EL (cell line): Measurements from ENCODE around the gene RGS6.
A peak's percentile ranks its signal among the peaks of the same experiment; 100 is the strongest.
"Not testable (repeated sequence)": the region's sequence is repeated elsewhere in the genome, so short reads cannot be mapped to it uniquely, and the experiment has no call there.

ENCODE experiments used
- DNase-seq: peaks from one replicate; pipeline ENCODE4 v3.0.0-alpha.2; 2016

Gene RGS6

DNA sequence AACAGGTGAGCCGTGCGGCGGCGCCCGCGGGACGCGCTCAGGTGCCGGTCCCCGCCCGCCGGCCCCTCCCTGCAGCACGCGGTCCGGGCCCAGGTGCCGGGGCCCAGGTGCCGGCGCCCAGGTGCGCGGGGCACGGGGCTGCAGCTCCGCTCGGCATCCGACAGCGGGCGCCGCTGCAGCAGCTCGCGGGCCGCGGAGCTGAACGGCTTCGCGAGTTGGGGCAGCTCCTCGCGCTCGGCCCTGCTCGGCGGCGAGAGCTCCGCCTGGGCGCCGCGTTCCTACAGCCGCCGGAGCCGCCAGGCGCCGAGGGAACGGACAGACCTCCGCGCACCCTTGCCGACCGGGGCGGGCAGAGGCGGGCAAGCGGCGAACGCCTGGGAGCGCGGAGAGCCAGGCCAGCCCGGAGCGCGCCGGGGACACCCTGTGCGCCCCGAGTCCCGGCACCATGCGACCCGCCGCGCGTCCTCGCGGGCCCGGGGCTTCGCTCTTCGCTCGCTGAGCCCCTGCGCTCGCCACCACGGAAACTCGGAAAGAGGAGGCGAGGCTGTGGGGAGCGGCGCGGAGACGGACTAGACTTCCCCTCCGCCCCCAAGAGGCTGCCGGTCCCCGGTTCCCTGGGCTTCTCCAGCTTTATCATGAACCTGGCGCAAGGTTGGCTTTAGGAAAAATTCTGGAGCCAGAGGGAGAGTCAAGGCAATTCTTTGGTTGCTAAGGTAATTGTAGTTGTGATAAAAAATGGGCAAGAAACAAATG lies at the start of gene RGS6:
RGS6 (plus strand) TSS at position 201 of the 753 bp plus-strand sequence.
- DNase-seq, result peak; percentile 6

DNA sequence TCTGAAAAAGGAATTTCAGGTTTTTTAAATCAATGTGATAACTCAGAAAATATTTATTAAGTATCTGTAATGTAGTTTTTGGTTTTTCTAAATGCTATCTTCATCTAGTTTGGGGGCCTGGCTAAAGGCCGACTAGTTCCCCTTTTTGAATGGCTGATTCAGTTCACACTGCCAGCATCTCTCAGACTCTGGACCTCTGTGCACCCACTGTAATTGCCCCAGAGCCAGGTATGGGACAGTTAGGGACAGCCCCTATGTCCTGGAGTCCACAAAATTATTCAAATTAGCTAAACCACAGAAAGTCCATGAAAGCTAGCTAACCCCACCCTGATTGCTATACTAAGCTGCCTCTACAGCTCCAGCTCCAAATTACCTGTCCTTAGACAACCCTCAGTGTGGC lies 49.1 kb upstream of the RGS6 start:
- no peak for DNase-seq

DNA sequence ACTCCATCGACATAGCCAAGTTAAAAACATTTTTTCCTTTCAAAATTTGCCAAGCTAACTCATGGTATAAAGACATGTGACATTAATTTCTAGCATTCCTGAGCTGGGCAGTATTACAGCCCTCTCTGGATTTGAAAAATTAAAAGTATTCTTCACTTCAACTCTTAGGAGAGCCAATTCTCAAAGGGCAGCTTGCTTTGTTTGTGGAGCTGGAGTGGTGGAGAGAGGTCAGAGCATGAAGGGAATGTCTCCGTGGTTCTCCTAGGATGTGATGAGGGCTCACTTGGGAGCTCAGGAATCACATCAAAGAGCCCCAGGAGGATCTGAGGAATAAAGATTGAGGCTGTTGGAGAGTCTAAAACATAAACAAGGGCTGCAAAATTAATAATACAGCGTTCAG lies 46.9 kb upstream of the RGS6 start:
- no peak for DNase-seq

DNA sequence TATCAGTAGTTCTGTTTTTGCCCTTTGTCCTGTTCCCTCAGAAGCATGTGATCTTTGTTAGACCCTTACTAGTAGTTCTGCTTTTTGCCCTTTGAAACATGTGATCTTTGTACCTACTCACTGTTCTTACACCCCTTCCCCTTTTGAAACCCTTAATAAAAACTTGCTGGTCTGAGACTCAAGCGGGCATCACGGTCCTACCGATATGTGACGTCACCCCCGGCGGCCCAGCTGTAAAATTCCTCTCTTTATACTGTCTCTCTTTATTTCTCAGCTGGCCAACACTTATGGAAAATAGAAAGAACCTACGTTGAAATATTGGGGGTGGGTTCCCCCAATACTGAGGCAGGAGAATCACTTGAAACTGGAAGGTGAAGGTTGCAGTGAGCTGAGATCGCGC lies 44.4 kb upstream of the RGS6 start:
- not testable (repeated sequence) for DNase-seq

DNA sequence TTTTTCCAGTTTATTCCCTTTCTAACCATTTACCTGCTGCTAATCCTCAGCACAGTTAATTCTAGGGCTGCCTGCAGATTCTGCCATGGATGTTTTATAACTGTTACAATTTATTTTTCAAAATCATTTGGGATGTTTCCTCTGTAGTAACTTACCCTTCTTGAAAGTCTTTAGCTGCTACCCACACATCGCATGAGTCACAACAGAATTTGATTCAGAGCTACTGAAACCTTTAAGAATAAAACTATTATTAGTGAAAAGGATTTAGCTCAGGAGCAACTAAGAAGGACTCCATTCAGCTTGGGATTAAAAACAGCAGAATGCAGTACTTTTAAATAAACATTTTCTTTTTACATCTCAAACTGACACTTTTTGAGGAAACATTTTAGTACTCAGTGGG lies 41.7 kb upstream of the RGS6 start:
- no peak for DNase-seq

DNA sequence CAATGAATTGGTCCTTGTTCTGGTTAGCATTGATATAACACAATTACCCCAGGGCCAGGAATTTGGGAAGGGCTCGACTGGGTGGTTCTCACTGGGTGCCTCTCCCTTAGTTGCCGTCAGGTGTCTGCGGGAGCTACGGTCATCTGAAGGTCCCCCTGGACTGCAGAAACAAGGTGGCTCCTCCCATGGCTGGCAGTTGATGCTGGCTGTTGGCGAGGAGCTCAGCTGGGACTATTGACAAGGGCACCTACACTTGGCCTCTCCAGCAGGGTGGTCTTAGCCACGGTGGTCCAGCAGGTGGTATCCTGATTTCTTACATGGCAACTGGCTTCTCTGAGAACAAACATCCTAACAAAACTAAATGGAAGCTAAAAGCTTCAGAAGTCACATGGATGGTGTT lies 41.0 kb upstream of the RGS6 start:
- DNase-seq, result no peak

DNA sequence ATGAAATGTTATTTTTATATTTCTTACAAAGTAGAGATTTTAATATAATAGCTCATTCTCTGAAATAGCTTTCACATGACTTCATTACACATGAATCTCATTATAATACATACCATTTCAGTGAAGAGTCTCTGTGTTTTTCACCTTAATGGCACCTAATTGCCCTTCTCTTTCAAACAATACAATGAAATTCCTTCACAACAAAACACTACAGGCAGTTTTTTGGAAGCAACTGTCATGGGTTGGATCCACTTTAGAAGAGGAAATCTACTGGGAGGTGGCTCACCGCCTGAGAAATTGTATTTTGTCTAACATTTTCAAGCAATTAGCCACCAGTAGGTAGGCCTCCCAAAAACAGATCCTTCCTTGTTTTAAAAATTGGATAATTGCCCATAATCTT lies 40.3 kb upstream of the RGS6 start:
- DNase-seq, result no peak

DNA sequence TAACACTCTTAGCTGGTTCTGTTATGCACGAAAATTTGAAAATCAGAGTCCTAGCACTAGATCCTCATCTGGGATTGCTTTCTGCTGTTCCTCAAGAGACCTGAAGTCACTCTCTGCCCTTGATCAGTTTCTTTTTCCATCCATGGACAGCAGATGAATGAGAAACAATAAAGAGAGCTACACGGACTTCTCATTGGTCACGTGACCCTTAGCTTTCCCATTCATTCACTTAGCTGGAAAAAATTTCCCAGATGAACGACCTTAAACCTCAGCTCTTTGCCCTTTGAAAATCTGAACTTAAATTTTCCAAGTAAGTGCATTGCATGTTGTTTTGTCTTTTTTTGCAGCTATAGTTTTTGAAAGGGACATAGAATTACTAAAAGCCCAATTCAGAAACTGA lies 27.2 kb upstream of the RGS6 start:
- DNase-seq, result no peak

DNA sequence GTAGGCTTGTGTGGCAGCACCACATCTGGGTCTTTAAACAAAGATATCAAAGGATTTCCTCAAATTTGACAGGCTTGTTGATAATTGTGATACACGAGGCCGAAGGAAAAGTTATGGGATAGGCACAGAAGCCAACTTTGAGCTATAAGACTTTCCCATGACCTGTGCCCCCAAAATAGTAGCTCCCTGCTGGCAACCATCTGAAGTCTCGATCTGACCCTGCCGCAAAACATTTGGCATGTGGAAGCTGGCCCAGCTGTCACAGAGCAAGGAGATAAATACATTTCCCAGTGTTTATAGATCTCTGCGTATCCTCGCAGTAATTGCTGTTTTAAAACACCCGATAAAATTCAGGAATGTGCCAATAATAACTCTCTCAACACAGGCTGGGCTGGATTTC lies 26.4 kb upstream of the RGS6 start:
- DNase-seq, result no peak

DNA sequence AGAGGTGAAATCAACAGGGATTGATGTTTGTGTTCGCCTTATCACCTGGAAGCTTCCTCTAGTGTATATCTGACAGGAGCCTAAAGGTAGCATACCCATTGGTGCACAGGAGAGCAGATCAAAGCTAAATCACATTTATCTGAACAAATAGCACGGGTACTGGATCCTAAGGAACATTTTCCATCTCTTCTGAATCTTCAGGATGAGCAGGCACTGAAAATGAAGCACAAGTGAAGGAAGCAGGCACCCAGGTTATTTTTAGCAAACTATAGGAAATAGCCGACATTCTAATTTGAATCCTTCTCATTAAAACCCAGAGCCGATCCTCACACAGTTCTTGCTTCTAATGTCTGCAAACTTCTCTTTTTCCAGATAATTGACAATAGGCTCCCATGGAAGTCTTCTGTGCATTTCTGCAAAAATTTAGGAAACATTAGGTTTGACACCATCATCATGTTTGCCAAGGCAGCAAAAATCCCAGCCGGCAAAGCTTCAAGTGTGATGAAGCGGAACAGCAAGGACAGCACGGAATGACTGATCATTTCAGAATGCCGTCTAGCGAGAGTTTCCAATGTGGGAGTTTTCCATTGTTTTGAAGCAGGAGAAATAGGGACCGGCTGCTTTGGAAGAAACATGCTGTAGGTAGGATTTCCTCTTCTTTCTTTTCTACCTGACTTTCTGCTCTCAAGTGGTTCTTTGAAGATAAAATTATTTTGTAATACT lies 24.3 kb upstream of the RGS6 start:
- no peak for DNase-seq

DNA sequence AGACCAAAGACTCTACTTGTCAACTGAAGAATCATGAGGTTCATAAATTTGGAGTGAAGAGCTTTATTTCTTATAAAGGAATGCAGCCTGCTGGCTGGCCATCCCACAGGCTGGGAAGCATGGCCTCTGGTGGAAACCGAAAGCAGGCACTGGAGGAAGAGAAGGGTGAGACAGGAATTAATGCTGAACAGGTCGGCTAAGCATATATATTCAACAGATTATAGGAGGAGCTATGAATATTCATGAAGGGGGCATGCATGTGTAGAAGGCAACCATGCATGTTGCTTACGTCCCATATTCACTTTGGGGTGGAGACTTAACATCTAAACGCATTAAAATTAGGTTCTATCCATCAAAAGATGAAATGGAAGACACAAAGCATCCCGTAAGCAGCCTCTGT lies 20.6 kb upstream of the RGS6 start:
- DNase-seq, result no peak

DNA sequence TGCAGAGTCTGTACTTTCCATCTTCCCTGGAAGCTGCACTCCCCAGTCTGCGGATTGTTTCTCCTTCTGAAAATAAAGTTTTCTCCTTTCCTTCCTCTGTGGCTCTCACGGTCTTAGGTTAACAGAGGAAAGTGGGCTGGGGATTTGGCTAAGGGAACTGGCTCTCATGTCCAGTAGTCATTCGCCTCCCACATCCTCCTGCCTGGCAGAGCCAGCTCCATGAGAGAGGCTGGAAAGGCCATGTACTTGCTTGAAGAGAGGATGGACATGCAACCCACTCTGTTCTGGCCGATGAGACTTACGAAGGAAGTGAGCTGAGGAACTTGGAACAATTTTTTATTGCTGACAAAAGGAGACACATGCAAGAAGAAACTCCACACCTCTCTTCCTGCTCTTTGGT lies 18.9 kb upstream of the RGS6 start:
- DNase-seq, result no peak

DNA sequence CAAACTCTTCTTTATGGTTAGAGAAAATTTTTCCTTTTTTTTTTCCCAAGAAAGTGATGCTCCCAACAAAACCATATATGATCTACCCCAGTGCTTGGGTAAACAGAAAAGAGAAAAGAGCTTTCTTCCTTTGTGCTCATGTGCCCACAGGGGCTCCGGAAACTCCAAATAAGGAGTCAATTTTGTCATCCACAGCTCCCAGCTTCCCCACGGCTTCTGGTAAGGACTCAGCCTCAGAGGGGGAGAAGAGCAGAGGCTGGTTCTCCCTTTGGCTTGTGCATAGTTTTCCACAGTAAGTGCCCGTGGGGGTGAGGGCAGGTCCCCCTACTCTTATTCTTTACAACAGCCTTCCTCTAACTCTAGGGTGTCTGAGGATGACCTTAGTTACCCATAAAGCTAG lies 13.3 kb upstream of the RGS6 start:
- DNase-seq, result peak; percentile 25

DNA sequence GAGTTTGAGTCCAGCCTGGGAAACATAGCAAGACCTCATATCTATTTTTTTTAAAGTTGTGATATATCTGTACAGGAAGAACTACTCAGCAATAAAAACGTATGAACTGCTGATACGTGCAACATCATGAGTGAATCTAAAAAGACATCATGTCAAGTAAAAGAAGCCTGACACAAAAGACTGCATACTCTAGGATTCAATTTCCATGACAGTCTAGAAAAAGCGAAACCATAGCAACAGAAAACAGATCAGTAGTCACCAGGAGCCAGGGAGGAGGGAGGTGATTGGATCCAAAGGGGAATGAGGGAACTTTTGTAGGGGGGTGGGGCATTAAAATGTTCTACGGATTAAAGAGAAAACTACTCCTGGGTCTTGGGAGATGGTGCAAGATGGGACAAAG lies 8.7 kb upstream of the RGS6 start:
- no peak for DNase-seq

DNA sequence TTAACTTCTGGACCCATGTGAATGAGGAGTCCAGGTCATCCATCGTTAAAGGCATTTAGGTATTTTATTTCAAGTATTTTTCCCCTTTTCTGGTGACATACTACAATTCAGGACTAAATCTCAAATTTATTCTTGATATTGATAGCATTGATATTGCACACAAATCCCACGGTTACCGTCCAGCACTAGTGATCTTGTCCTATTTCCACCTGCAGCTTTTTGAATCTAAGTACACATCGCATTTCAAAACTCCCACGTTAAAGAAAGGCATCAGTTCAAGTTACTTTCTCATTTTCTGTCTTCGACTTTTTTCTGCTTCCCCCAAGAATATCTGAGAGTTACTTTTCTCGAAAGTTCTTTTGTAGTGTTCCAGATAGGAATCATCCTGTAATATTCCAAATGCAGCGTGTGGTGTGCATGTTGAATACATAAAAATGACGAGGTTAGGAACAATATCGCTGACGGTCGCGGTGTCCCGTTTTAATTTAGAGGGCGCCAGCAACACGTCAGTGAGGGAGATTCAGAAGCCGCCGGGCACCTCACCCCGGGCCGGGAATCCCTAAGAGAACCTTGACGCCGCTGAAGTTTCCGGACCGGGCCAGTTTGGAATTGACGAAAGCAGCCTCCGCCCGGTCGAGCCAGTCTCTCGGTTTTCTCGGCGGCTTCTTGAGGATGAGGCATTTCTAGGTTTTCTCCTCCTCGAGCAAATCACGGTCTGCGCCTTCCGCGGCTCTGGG lies 569 bp upstream of the RGS6 start:
- no peak for DNase-seq

DNA sequence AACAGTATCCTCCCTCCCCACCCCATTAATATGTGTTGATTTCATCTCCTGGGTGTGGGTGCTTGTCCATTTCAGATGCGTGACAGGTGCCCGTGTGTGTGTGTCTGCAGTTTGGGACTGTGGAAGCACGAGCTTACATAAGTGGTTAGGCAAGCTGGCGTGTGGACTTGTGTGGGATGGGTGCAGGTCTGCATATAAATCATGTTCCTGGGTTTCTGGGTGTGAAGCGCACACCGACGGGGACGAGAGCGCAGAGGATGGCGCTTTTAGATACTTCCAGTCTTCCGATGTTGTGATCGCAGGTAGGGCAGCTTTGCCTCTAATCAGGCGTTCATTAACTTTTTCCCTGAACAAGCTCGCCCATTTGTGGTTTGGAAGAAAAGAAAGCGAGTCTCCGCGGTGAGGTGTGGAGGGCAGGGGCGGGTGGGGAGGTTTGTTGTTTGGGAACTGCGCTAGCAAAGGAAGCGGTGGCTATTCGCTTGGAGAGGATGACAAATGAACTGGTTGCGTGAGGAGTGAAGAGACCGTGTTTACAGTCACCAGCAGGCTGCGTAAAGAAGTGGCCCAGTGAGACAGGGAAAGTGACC lies 865 bp downstream of the RGS6 start:
- no peak for DNase-seq

DNA sequence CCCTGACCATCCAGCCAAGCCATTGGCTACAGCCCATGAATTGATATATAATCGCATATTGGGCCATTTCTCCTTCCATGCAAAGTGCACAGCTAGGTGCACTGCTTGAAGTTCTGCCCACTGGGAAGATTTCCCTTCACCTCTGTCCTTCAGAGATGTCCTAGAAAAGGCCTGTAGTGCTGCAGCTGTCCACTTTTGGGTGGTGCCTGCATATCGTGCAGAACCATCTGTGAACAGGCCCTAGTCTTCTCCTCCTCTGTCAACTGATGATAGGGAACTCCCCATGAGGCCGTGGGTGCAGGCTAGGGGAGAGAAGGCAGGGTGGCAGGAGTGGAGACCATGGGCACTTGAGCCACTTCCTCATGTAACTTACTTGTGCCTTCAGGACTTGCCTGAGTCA lies 6.0 kb downstream of the RGS6 start:
- not testable (repeated sequence) for DNase-seq

DNA sequence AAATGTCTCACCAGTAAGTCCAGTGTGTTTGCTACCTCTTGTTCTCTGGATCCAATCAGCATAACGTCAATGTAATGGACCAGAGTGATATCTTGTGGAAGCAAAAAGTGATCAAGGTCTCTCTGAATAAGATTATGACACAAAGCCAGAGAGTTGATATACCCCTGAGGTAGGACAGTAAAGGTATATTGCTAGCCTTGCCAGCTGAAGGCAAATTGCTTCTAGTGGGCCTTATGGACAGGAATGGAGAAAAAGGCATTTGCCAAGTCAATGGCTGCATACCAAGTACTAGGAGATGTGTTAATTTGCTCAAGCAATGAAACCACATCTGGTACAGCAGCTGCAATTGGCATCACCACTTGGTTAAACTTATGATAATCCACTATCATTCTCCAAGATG lies 7.1 kb downstream of the RGS6 start:
- not testable (repeated sequence) for DNase-seq

DNA sequence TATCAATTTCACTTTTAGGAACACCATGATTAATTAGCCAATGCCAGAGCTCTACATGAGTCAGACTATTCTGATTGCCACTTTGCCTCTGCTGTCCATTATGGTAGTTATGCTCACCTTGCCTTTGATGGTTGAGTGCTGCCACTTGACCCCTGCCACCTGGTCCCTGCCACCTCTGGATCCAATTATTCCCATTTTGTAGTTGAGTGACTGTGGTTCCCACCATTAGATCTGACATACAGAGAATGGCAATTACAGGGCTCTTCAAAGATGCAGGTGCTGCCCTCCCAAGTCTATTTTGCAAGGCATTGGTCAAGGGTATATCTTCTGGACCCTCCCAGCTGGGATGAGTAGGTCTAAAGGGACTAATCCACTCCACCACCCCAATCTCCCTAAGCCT lies 8.3 kb downstream of the RGS6 start:
- DNase-seq, result not testable (repeated sequence)

DNA sequence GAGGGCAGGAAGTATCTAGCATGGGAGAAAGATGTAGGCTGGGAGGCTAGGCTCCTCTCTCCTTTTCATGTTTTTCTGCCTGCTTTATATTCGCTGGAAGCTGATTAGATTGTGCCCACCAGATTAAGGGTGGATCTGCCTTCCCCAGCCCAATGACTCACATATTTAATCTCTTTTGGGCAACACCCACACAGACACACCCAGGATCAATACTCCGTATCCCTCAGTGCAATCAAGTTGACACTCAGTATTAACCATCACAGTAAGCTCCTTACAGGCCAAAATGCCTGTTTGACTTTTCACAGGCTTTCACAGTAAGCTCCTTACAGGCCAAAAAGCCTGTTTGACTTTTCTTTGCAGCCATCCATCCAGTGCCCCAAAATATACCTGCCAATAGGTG lies 9.4 kb downstream of the RGS6 start:
- DNase-seq, result not testable (repeated sequence)

DNA sequence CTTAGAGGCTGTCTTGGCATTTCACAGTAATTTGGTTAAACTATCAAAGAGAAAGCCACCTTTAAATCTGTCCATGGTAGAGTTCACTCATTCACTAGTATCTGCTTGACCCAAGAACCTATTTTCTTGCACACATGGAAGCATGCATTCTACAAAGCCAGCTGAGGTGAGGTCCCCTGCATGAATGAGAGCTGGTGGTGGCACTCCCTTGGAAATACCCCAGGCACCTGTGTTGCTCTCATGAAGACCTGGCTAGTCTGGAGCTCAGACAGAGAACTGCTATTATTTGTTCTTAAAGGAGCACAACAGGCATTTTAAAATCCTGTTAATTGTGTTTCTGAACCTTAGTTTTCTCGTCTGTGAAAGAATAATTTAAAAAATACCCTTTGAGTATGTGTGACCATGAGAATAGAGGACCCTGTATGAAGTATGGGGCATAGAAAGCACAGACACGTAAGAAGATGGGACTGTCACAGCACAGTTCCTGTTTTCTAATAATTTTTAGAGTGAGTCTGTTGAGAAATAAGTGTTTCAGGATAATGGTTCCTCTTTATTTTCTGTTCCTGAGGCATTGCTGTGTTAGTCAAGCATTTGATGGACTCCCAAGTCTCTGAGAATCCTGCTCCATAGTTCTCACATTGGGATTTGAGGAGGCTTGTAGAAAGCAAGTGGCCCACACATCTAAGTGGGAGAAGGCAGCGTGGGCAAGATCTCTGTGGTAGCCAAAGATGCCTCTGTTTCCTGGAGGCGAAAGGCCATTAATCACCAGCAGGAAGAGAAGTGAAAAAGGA lies 10.9 kb downstream of the RGS6 start:
- DNase-seq, result no peak

DNA sequence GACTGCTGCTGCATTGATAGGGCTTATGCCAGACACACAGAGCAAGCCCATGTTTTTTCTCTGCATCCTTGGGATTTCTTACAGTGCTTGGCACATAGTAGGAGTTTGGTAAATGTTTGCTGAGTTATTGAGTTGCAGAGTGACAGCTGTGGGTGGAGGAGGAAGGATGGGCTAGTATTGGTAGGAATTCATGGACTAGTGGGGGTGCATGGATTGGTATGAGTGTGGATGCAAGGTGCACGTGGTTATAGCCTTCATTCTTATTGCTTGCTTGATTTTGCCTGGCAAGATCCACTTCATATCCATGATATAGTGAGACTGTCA lies 11.4 kb downstream of the RGS6 start:
- no peak for DNase-seq

DNA sequence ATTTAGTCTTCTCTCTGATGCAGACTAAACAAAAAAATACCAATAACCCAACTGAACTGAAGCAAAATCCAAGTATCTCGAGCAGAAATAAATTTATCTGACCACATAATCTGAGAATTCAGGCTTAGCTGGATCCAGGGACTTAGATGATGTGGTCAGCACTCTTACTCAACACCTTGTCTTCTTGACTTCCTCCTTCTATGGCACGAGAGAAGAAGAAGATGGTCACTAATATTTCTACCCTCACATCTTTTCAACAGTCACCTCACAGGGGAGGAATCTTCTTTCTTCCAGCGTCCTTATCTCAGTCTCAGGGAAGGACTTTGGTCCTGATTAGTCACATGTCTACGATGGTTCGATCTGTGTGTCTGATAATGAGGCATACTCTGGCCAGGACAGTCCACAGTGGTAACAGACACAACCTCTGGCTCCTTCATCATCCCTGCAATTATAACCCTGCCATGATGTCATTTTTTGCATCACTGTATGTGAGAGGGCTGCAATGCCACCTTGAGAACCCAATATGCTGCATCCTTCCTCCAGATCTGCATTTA lies 15.8 kb downstream of the RGS6 start:
- no peak for DNase-seq
